Measurements from ENCODE around the gene FEM1A. TPM values are rescaled to one million over a fixed set of nuclear protein-coding genes. Genes with fewer than 3 reads are reported as not detected.

Gene FEM1A
- total and polyA plus RNA-seq, 9 of the 15 experiments (the other 6 are each of a cell fraction or from before 2014, with no cell fraction given), result 0.08 to 19.0 (median 6.8) TPM

DNA sequence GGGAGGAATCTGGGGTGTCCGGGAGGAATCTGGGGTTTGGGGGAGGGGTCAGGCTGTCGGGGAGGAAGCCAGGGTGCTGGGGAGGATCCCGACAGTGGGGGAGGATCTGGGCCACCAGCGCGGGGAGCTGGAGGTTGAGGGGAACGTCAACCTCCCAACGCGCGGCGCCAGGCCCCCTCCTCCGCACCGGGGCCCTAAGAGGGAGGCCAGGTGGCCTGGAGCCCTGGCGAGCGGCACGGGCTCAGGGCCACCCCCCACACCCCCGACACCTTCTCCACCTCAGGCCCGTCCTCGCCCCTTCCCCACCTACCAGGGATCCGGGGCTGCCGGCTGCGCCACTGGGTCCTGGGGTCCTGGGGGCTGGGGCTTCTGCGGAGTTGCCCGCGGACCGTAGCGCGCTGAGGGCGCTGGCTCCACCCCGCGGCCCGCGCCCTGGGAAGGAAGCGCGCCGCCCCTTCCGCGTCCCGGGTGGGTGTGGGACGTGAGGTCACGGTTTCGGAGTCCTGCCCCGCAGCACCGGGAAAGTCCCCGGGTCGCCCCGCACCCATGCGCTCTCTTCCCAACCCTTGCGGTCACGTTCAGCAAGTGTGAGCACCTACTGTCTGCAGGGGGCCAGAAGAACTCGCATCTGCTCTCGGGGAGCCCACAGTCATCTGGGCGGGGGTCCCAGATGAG lies 39.9 kb downstream of the FEM1A start, which contains the start of gene TICAM1 (continued):
- TF ChIP-seq ZBTB7A (IDR thresholded peaks at IDR 0.05; ENCODE audit: borderline replicate concordance, control insufficient read depth, low read depth, low read length) (peak; percentile 96), CREM (IDR thresholded peaks at IDR 0.05; ENCODE audit: low read depth) (0 out of 2 replicates have a peak, but pooled peaks have one; percentile 55), MAZ (CRISPR knock-in tag; conservative IDR thresholded peaks at IDR 0.05 in 1 of 2, IDR thresholded peaks at IDR 0.05 in 1 of 2) (peak; percentile 69 to 82), FOSL1 (tag; conservative IDR thresholded peaks at IDR 0.05) (0 out of 2 replicates have a peak, but pooled peaks have one; percentile 23), MBD2 (IDR thresholded peaks at IDR 0.05; ENCODE audit: borderline replicate concordance, low read depth) (0 out of 2 replicates have a peak, but pooled peaks have one; percentile 27), PRMT5 (CRISPR knock-in tag; IDR thresholded peaks at IDR 0.05) (no peak)
- TF ChIP-seq, protein P1, sequence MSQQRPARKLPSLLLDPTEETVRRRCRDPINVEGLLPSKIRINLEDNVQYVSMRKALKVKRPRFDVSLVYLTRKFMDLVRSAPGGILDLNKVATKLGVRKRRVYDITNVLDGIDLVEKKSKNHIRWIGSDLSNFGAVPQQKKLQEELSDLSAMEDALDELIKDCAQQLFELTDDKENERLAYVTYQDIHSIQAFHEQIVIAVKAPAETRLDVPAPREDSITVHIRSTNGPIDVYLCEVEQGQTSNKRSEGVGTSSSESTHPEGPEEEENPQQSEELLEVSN (IDR thresholded peaks at IDR 0.05; ENCODE audit: borderline replicate concordance in 1 of 2, extremely low read depth in 1 of 2, insufficient read depth in 1 of 2, insufficient read length in 1 of 2, low read depth in 1 of 2, low read length in 1 of 2, poor library complexity in 1 of 2, severe bottlenecking in 1 of 2), result peak in 1 of 2 experiments; percentile 49
- TF ChIP-seq, protein P2, sequence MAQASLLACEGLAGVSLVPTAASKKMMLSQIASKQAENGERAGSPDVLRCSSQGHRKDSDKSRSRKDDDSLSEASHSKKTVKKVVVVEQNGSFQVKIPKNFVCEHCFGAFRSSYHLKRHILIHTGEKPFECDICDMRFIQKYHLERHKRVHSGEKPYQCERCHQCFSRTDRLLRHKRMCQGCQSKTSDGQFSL (CRISPR knock-in tag; IDR thresholded peaks at IDR 0.05), result peak; percentile 74; the same call in 1 of the 2 replicates
- TF ChIP-seq, protein P2 (tag; IDR thresholded peaks at IDR 0.05), result peak in 1 of 2 experiments; percentile 29; a peak in 1 of 4 replicates
